Uterus (tissue), 4 donors: ENCODE measurements around the gene ATP10D. TPM values are rescaled to one million over a fixed set of nuclear protein-coding genes. Genes with fewer than 3 reads are reported as not detected.

Source experiments
- DNase-seq, 2 donors: peaks; one replicate each; pipeline ENCODE4 v3.0.0-alpha.2; 2019 to 2020
- H3K27ac ChIP-seq, 2 donors: fragments of 200-600 bp; sonication (generic); 1 replicate in 1 of 2; 2 replicates in 1 of 2; pipeline ENCODE4 v1.5.1; 2016 to 2018
- H3K27me3 ChIP-seq, 2 donors: fragments of 200-600 bp; sonication (generic); one replicate each; pipeline ENCODE4 v1.5.1; 2018 to 2019; ENCODE audit warnings: control low read depth in 1 of 2
- H3K36me3 ChIP-seq, 2 donors: fragments of 200-600 bp; sonication (generic); one replicate each; pipeline ENCODE4 v1.5.1; 2019; ENCODE audit warnings: control low read depth in 1 of 2
- H3K4me1 ChIP-seq, 2 donors: fragments of 200-600 bp; sonication (generic); one replicate each; pipeline ENCODE4 v1.5.1; 2018 to 2019; ENCODE audit warnings: control low read depth in 1 of 2
- H3K4me3 ChIP-seq, 2 donors: fragments of 200-600 bp; sonication (generic); 1 replicate in 1 of 2; 2 replicates in 1 of 2; pipeline ENCODE4 v1.5.1; 2018 to 2019; ENCODE audit warnings: mild to moderate bottlenecking in 1 of 2
- H3K9me3 ChIP-seq, 2 donors: fragments of 200-600 bp; sonication (generic); one replicate each; pipeline ENCODE4 v1.5.1; 2019; ENCODE audit warnings: control low read depth in 1 of 2
- CTCF ChIP-seq, 4 experiments: fragments of 200-600 bp in 2 of 4; fragments of 450-650 bp in 2 of 4; sonication (generic) in 2 of 4; IDR thresholded peaks; one replicate each; pipeline ENCODE4 v1.5.1; 2016 to 2019; ENCODE audit warnings: antibody characterized with exemption in 4 of 4, mild to moderate bottlenecking in 2 of 4, moderate library complexity in 1 of 4
- POLR2A ChIP-seq, 2 donors: fragments of 450-650 bp; IDR thresholded peaks; one replicate each; pipeline ENCODE4 v1.6.1; 2016; ENCODE audit warnings: antibody characterized with exemption in 2 of 2, mild to moderate bottlenecking in 1 of 2, moderate library complexity in 1 of 2
- intact Hi-C: fragments of 100-400 bp; cut with DNase I; formaldehyde crosslinking; loops from one replicate; pipeline ENCODE4 v1.15.1; 2023; ENCODE audit warnings: low total_unique reads
- total RNA-seq, 4 donors: library from RNA; depleted of rRNA in 3 of 4; stranded (reverse); fragments of >200 nt in 3 of 4; gene quantifications; one replicate each; pipeline versions ENCODE4 v1.1.0 to v1.2.4, GENCODE V29; 2014 to 2023
- donor health status: DM: yes; HTN: yes; CAD: no.

Gene ATP10D
- total RNA-seq, 4 donors from 2014 or later, result 17.4 to 52.6 (median 27.3) TPM

DNA sequence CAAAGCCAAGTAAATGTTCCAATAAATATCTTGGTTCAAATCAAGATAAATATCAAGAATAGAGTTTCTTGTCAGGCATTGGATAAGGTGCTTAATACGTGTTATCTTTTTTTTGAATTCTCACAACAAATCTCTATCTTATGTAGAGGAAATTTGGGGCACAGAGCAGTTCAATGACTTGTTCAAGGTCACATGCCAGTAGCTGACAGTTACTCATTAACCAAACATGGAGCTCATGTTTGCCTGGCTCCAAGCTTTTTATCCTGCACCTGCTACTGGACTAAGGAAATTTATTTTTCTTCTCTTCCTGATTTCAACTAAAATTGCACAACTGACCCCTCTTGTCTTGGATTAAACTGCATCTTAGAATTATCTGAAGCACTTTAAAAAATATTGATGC is 76.3 kb downstream of the ATP10D start:
- intact Hi-C loops, result no loop called here
- Histone ChIP-seq H3K27ac (no peak overlapping the region), H3K4me1 (no peaks in the 10 kb centered on the region), H3K9me3 (no peaks in the 10 kb centered on the region), H3K4me3 (no peak overlapping the region), H3K27me3 (no peaks in the 10 kb centered on the region), H3K36me3 (peaks cover 0 to 3% of the 10 kb centered on the region in 2 donors)
- TF ChIP-seq POLR2A (IDR thresholded peaks at IDR 0.05), result no peak
- no peak for DNase-seq

DNA sequence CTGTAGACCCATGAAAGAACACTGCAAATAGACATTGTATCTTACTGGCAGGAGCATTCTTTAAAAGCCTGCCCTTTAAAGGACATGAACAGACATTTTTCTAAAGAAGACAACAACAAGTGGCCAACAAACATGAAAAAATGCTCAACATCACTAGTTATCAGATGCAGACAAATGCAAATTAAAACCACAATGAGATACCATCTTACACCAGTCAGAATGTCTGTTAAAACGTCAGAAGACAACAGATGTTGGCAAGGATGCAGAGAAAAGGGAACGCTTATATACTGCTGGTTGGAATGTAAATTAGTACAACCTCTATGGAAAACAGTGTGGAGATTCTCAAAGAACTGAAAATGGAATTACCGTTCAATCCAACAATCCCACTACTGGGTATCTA is 77.2 kb downstream of the ATP10D start:
- intact Hi-C loops, result no loop called here
- no peak for TF ChIP-seq CTCF (IDR thresholded peaks at IDR 0.05)
- no peak for TF ChIP-seq POLR2A (IDR thresholded peaks at IDR 0.05)
- no peak for DNase-seq
- no peaks in the 10 kb centered on the region for H3K9me3 ChIP-seq
- no peak overlapping the region for H3K27ac ChIP-seq
- H3K36me3 ChIP-seq, result peaks cover 0 to 3% of the 10 kb centered on the region in 2 donors
- no peaks in the 10 kb centered on the region for H3K27me3 ChIP-seq
- no peaks in the 10 kb centered on the region for H3K4me1 ChIP-seq
- H3K4me3 ChIP-seq, result no peak overlapping the region

- no peaks in the 10 kb centered on the region for H3K27me3 ChIP-seq
- intact Hi-C loops, result no loop called here
- no peak for DNase-seq
- no peaks in the 10 kb centered on the region for H3K4me1 ChIP-seq
- H3K9me3 ChIP-seq, result no peaks in the 10 kb centered on the region
- TF ChIP-seq POLR2A (IDR thresholded peaks at IDR 0.05), result no peak
- no peak for TF ChIP-seq CTCF (IDR thresholded peaks at IDR 0.05)
- no peak overlapping the region for H3K27ac ChIP-seq
- peaks cover 0 to 3% of the 10 kb centered on the region in 2 donors for H3K36me3 ChIP-seq
- H3K4me3 ChIP-seq, result no peak overlapping the region
Measured at GRCh38 chr4:47566566-47566965, 81.5 kb downstream of the ATP10D start.

- H3K9me3 ChIP-seq, result no peaks in the 10 kb centered on the region
- H3K27ac ChIP-seq, result no peak overlapping the region
- H3K4me3 ChIP-seq, result no peak overlapping the region
- no peaks in the 10 kb centered on the region for H3K27me3 ChIP-seq
- TF ChIP-seq CTCF (IDR thresholded peaks at IDR 0.05) (no peak), POLR2A (IDR thresholded peaks at IDR 0.05) (no peak)
- H3K4me1 ChIP-seq, result no peaks in the 10 kb centered on the region
- peaks cover 0 to 3% of the 10 kb centered on the region in 2 donors for H3K36me3 ChIP-seq
- DNase-seq, result no peak
- intact Hi-C loops, result no loop called here
Measured at GRCh38 chr4:47566969-47567368, 81.9 kb downstream of the ATP10D start.

DNA sequence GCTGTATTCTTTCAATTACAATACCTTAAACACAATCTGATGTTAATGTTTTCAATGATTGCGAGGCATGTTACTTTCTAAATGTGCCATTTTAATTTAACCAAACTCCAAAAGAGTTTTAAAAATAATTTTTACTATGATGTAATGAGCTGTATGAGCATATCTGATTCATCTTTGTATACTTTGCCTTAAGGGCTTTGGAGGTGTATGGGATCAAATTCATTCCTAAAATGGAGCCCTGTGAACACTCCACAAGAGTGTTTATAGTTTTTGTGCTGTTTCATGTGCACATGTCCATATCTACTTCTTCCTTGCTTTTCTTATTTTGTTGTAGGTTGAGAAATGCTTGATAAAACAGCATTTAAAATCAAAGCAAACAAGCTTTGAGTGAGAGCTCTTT is 82.4 kb downstream of the ATP10D start:
- intact Hi-C loops, result no loop called here
- Histone ChIP-seq H3K27ac (no peak overlapping the region), H3K4me3 (no peak overlapping the region), H3K36me3 (no peaks in the 10 kb centered on the region), H3K9me3 (no peaks in the 10 kb centered on the region), H3K4me1 (no peaks in the 10 kb centered on the region), H3K27me3 (no peaks in the 10 kb centered on the region)
- DNase-seq, result no peak
- TF ChIP-seq CTCF (IDR thresholded peaks at IDR 0.05), result no peak
- TF ChIP-seq POLR2A (IDR thresholded peaks at IDR 0.05), result no peak

DNA sequence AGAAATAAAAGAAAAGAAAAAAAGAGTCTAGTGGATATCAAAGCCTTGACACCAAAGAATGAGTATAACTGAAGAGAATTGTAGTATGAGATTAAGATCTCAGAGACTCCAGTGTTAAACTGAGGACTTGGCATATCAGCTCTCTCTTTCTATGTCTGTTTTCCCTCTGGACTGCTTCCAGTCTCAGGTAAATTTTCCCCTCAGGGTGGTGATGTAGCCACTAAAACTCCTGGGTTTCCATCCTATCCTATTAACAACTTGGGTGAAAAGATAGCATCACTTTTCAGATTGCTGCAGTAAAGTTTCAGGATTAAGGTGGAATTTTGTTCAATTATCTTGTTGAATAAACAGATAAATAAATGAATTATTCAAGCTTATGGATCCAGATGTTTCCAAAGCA is 85.7 kb downstream of the ATP10D start:
- H3K27me3 ChIP-seq, result no peaks in the 10 kb centered on the region
- TF ChIP-seq POLR2A (IDR thresholded peaks at IDR 0.05) (no peak), CTCF (IDR thresholded peaks at IDR 0.05) (no peak)
- no peaks in the 10 kb centered on the region for H3K36me3 ChIP-seq
- no peaks in the 10 kb centered on the region for H3K4me1 ChIP-seq
- DNase-seq, result no peak
- no peak overlapping the region for H3K27ac ChIP-seq
- intact Hi-C loops, result no loop called here
- no peak overlapping the region for H3K4me3 ChIP-seq
- no peaks in the 10 kb centered on the region for H3K9me3 ChIP-seq
